PC-3 (cell line): ENCODE results near the gene PPP1R12B. TPM values are rescaled to one million over a fixed set of nuclear protein-coding genes. Genes with fewer than 3 reads are reported as not detected.
"Not testable (repeated sequence)": the region's sequence is repeated elsewhere in the genome, so short reads cannot be mapped to it uniquely, and the experiment has no call there.

ENCODE experiments used
- ATAC-seq: fragments of 200-7000 bp; cut with Tn5 transposase; 2 replicates; pipeline ENCODE4 v1.9.1; 2020; ENCODE audit warnings: mild to moderate bottlenecking, moderate library complexity
- BruUV-seq: library from RNA; stranded (reverse); fragments of 400-500 nt; replicated peaks from 2 replicates; lab custom pipeline; 2021; lab: Mats Ljungman, UMichigan
- CTCF ChIA-PET: fragments of 300-600 bp; sonication (Branson Sonifier 250); formaldehyde crosslinking; loops from one replicate; lab custom pipeline; 2022; ENCODE audit warnings: antibody characterized with exemption; lab: Charles Lee
- POLR2A ChIA-PET: fragments of 300-600 bp; sonication (Branson Sonifier 250); formaldehyde crosslinking; loops from one replicate; lab custom pipeline; 2022; ENCODE audit warnings: antibody characterized with exemption; ENCODE audit not compliant: unreplicated experiment; lab: Charles Lee
- DNase-seq: peaks from one replicate; pipeline ENCODE4 v3.0.0-alpha.2; 2015
- H2AFZ ChIP-seq: fragments of 300-600 bp; sonication (generic); 2 replicates; pipeline ENCODE4 v1.6.0; 2016; ENCODE audit warnings: antibody characterized with exemption, low read length
- H3F3A ChIP-seq: fragments of 300-600 bp; sonication (generic); one replicate; pipeline ENCODE4 v1.6.0; 2017; ENCODE audit warnings: antibody characterized with exemption, low read length, control low read depth, mild to moderate bottlenecking; ENCODE audit not compliant: unreplicated experiment
- H3K27ac ChIP-seq: fragments of 300-600 bp; sonication (generic); 2 replicates; pipeline ENCODE4 v1.5.1; 2016; ENCODE audit warnings: mild to moderate bottlenecking, low read length
- H3K27me3 ChIP-seq: fragments of 300-600 bp; sonication (generic); 2 replicates; pipeline ENCODE4 v1.6.1; 2016; ENCODE audit warnings: low read length, mixed read lengths
- H3K36me3 ChIP-seq: fragments of 300-600 bp; sonication (generic); 2 replicates; pipeline ENCODE4 v1.6.1; 2016; ENCODE audit warnings: low read depth, mixed run types, low read length, mixed read lengths
- H3K4me1 ChIP-seq: fragments of 300-600 bp; sonication (generic); 2 replicates; pipeline ENCODE4 v1.5.1; 2016; ENCODE audit warnings: low read length; ENCODE audit not compliant: insufficient read depth
- H3K4me2 ChIP-seq: fragments of 300-600 bp; sonication (generic); 2 replicates; pipeline ENCODE4 v1.6.0; 2016; ENCODE audit warnings: low read length
- H3K4me3 ChIP-seq: fragments of 300-600 bp; sonication (generic); 2 replicates; pipeline ENCODE4 v1.5.1; 2016; ENCODE audit warnings: mild to moderate bottlenecking, low read length, mixed read lengths
- H3K79me2 ChIP-seq: fragments of 300-600 bp; sonication (generic); 2 replicates; pipeline ENCODE4 v1.6.1; 2017; ENCODE audit warnings: low read length, mixed read lengths
- H3K9ac ChIP-seq: fragments of 300-600 bp; sonication (generic); 2 replicates; pipeline ENCODE4 v1.6.0; 2016; ENCODE audit warnings: mild to moderate bottlenecking, low read length
- H3K9me2 ChIP-seq: fragments of 300-600 bp; sonication (generic); replicated peaks from 2 replicates; pipeline ENCODE4 v1.6.1; 2016; ENCODE audit warnings: mixed run types, low read length, mixed read lengths
- H3K9me3 ChIP-seq: fragments of 300-600 bp; sonication (generic); 2 replicates; pipeline ENCODE4 v1.6.1; 2016; ENCODE audit warnings: low read length, mixed read lengths
- H4K20me1 ChIP-seq: fragments of 300-600 bp; sonication (generic); 2 replicates; pipeline ENCODE4 v1.6.1; 2016; ENCODE audit warnings: low read length, mixed read lengths
- EZH2 ChIP-seq: fragments of 300-600 bp; sonication (generic); IDR thresholded peaks from one replicate; pipeline ENCODE4 v1.6.1; 2017; ENCODE audit warnings: antibody characterized with exemption, mild to moderate bottlenecking, low read length; ENCODE audit not compliant: unreplicated experiment
- EZH2phosphoT487 ChIP-seq: fragments of 300-600 bp; sonication (generic); IDR thresholded peaks from 2 replicates; pipeline ENCODE4 v1.6.1; 2018; ENCODE audit warnings: mild to moderate bottlenecking, antibody characterized with exemption, low read length, borderline replicate concordance
- intact Hi-C: fragments of 100-400 bp; cut with micrococcal nuclease; formaldehyde crosslinking; loops from 2 replicates; pipeline ENCODE4 v1.9.0; 2023
- total RNA-seq: library from RNA; depleted of rRNA; stranded (reverse); fragments of >200 nt; gene quantifications from 2 replicates; pipeline ENCODE4 v1.2.3, GENCODE V29; 2014
- TF ChIP-seq, protein P1 (sequence below): fragments of 300-600 bp; sonication (generic); conservative IDR thresholded peaks from 2 replicates; pipeline ENCODE4 v1.5.1; 2017; ENCODE audit warnings: antibody characterized with exemption, low read depth, mild to moderate bottlenecking, low read length

The PPP1R12B gene
- total RNA-seq, 1 experiment from 2014 or later, result 2.0 TPM

DNA sequence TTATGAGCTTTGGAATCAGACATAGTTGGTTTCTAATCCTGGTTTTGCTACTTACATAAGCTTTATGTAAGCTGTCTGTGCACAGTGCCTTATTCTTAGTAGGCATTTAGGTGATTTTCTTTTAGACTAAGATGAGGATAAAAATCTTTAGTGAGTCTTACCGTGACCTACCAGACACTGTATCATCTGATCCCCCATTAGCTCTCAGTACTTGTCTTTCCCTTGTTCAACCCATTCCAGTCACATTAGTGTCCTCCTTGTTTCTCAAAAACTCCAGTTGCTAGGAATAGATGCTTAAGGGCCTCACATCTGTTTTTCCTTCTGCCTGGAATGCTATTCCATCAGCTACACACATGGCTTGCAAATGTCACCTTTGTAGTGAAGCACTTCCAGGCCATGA, 18.8 kb downstream of the PPP1R12B start:
- no peaks in the 10 kb centered on the region for H3K9me2 ChIP-seq
- TF ChIP-seq, protein P1, sequence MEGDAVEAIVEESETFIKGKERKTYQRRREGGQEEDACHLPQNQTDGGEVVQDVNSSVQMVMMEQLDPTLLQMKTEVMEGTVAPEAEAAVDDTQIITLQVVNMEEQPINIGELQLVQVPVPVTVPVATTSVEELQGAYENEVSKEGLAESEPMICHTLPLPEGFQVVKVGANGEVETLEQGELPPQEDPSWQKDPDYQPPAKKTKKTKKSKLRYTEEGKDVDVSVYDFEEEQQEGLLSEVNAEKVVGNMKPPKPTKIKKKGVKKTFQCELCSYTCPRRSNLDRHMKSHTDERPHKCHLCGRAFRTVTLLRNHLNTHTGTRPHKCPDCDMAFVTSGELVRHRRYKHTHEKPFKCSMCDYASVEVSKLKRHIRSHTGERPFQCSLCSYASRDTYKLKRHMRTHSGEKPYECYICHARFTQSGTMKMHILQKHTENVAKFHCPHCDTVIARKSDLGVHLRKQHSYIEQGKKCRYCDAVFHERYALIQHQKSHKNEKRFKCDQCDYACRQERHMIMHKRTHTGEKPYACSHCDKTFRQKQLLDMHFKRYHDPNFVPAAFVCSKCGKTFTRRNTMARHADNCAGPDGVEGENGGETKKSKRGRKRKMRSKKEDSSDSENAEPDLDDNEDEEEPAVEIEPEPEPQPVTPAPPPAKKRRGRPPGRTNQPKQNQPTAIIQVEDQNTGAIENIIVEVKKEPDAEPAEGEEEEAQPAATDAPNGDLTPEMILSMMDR, result no peak
- no peak for TF ChIP-seq EZH2phosphoT487
- TF ChIP-seq EZH2, result no peak
- CTCF ChIA-PET, result no interaction called here
- no peaks in the 10 kb centered on the region for H3K4me1 ChIP-seq
- DNase-seq (no peak), ATAC-seq (no peak)
- POLR2A ChIA-PET, result no interaction called here
- H3K36me3 ChIP-seq, result no peaks in the 10 kb centered on the region
- H3K27me3 ChIP-seq, result no peaks in the 10 kb centered on the region
- H3K9me3 ChIP-seq, result no peaks in the 10 kb centered on the region
- no peak overlapping the region for H3K4me2 ChIP-seq
- H3F3A ChIP-seq, result no peaks in the 10 kb centered on the region
- no peaks in the 10 kb centered on the region for H4K20me1 ChIP-seq
- H3K79me2 ChIP-seq, result peaks cover 1% of the 10 kb centered on the region; the same call in 1 of the 2 replicates
- no peak overlapping the region for H3K9ac ChIP-seq
- no peak overlapping the region for H3K27ac ChIP-seq
- intact Hi-C loops, result no loop called here
- H3K4me3 ChIP-seq, result no peak overlapping the region
- BruUV-seq, result no TSS peak
- H2AFZ ChIP-seq, result no peak overlapping the region

DNA sequence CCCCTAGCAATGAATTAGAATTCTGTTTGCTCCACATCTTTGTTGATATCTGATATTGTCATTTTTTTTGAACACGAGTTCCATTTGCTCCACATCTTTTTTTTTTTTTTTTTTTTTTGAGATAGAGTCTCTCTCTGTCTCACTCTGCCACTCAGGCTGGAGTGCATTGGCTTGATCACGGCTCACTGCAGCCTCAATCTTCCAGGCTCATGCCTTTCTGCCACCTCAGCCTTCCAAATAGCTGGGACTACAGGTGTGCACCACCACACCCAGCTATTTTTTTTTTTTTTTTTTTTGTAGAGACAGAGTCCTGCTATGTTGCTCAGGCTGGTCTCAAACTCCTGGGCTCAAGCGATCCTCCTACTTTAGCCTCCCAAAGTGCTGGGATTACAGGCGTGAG, 22.4 kb downstream of the PPP1R12B start:
- H4K20me1 ChIP-seq, H3K79me2 ChIP-seq, H3K27me3 ChIP-seq, ATAC-seq, DNase-seq, H3K4me2 ChIP-seq, H3F3A ChIP-seq, H3K9ac ChIP-seq, H3K36me3 ChIP-seq, H3K4me1 ChIP-seq, H3K9me2 ChIP-seq, CTCF ChIA-PET, H3K9me3 ChIP-seq, BruUV-seq, H3K4me3 ChIP-seq, POLR2A ChIA-PET, intact Hi-C loops, H2AFZ ChIP-seq, H3K27ac ChIP-seq: not testable (repeated sequence)

DNA sequence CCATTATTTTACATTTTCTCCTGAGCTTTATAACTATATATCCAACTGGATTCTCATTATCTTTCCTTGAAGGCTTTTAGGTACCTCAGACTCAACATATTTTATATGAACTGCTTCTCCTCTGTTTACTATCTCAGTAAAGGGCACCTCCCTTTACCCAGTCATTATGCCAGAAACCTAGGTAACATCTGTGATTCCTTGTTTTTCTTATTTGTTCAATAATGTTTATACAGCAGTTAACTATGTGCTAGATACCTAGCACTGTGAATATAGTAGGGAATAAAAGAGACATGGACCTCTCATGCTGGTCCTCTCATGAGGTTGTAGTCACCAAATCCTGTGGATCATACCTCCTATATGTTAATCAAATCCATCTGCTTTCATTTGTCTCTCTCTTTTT, 25.6 kb downstream of the PPP1R12B start:
- Histone ChIP-seq H3K9me2 (no peaks in the 10 kb centered on the region), H3K4me3 (no peak overlapping the region), H3K4me1 (peaks cover 2% of the 10 kb centered on the region; the same call in 1 of the 2 replicates), H4K20me1 (no peaks in the 10 kb centered on the region), H3K27ac (no peak overlapping the region), H3K9ac (no peak overlapping the region), H3K9me3 (no peaks in the 10 kb centered on the region), H3K27me3 (no peaks in the 10 kb centered on the region), H3K79me2 (no peaks in the 10 kb centered on the region), H3F3A (no peaks in the 10 kb centered on the region), H2AFZ (no peak overlapping the region), H3K4me2 (no peak overlapping the region), H3K36me3 (no peaks in the 10 kb centered on the region)
- TF ChIP-seq EZH2, result no peak
- TF ChIP-seq, protein P1, result no peak
- TF ChIP-seq EZH2phosphoT487, result no peak
- ChIA-PET CTCF (no interaction called here), POLR2A (no interaction called here)
- BruUV-seq, result no TSS peak
- DNase-seq, result no peak
- ATAC-seq, result no peak
- intact Hi-C loops, result no loop called here

DNA sequence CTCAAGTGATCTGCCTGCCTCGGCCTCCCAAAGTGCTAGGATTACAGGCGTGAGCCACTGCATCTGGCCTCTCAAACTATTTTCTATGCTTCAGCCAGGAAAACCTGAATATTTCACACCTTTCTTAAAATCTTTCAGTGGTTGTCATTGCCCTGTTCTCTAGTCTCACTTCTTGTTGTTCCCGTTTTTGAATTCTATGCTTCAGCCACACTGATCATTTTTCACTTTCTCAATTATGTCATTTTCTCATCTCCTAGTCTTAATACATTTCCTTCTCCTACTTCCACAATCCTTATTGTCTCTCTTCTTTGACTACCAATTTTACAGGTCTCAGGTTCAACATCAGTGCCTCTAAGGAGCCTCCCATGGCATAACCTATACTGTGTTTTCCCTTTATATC, 26.7 kb downstream of the PPP1R12B start:
- ATAC-seq, CTCF ChIA-PET: not testable (repeated sequence)

More for the DNA sequence above, 26.7 kb downstream of the PPP1R12B start:
- intact Hi-C loops, H3K4me2 ChIP-seq, H3K4me1 ChIP-seq, BruUV-seq, H3K9me2 ChIP-seq, H2AFZ ChIP-seq, H4K20me1 ChIP-seq, H3K27me3 ChIP-seq, H3K79me2 ChIP-seq, POLR2A ChIA-PET, H3K9ac ChIP-seq, H3K36me3 ChIP-seq, H3K9me3 ChIP-seq, H3F3A ChIP-seq, DNase-seq, H3K27ac ChIP-seq, H3K4me3 ChIP-seq: not testable (repeated sequence)
